Left lung (tissue), 14 donors: ENCODE measurements around the gene PRPF4. TPM values are rescaled to one million over a fixed set of nuclear protein-coding genes. Genes with fewer than 3 reads are reported as not detected.
"Not testable (repeated sequence)": the region's sequence is repeated elsewhere in the genome, so short reads cannot be mapped to it uniquely, and the experiment has no call there.

Source experiments
- ATAC-seq: fragments of 200-7000 bp; cut with Tn5 transposase; one replicate; pipeline ENCODE4 v1.9.1; 2020; ENCODE audit warnings: moderate library complexity
- DNase-seq, 4 donors: peaks; one replicate each; pipeline ENCODE4 v3.0.0-alpha.2; 2013 to 2020
- H3K27ac ChIP-seq, 2 donors: fragments of 200-600 bp; sonication (generic) in 1 of 2; one replicate each; pipeline versions ENCODE4 v1.5.0 to v1.8.0; 2020 to 2021
- H3K27me3 ChIP-seq, 2 donors: fragments of 200-600 bp; sonication (generic) in 1 of 2; one replicate each; pipeline versions ENCODE4 v1.5.0 to v1.8.0; 2020 to 2021
- H3K36me3 ChIP-seq, 2 donors: fragments of 200-600 bp; sonication (generic) in 1 of 2; one replicate each; pipeline versions ENCODE4 v1.5.0 to v1.8.0; 2020 to 2021
- H3K4me1 ChIP-seq, 2 donors: fragments of 200-600 bp; one replicate each; pipeline ENCODE4 v1.8.0; 2021
- H3K4me3 ChIP-seq, 2 donors: fragments of 200-600 bp; sonication (generic) in 1 of 2; one replicate each; pipeline versions ENCODE4 v1.5.0 to v1.8.0; 2020 to 2021; ENCODE audit warnings: mild to moderate bottlenecking in 1 of 2
- H3K9me3 ChIP-seq, 2 donors: fragments of 200-600 bp; sonication (generic) in 1 of 2; one replicate each; pipeline versions ENCODE4 v1.5.0 to v1.8.0; 2020 to 2021
- intact Hi-C, 2 donors: fragments of 100-400 bp; cut with DNase I; formaldehyde crosslinking; loops; one replicate each; pipeline versions ENCODE4 v1.11.2 to v1.14.2; 2022
- long read RNA-seq, 12 donors: library from polyadenylated mRNA in 2 of 12; unstranded in 2 of 12; transcript quantifications; one replicate each; pipeline ENCODE4 v2.0.0 and lab custom pipeline, GENCODE V29; 2019 to 2026
- polyA plus RNA-seq, 6 donors: library from polyadenylated mRNA; unstranded; fragments of 120-200 nt; gene quantifications; one replicate each; pipeline ENCODE4 v1.2.1, GENCODE V29; 2013; ENCODE audit not compliant: insufficient read length in 6 of 6
- total RNA-seq, 2 donors: library from RNA; stranded (reverse); fragmentation: NEBNext Ultra II Directional; extraction: Animal tissue kit (Norgen Biotek cat#: 25700); gene quantifications; one replicate each; pipeline ENCODE4 v1.2.1, GENCODE V29; 2021
- TF ChIP-seq, protein P1 (sequence below), 2 donors: fragments of 200-600 bp; sonication (generic) in 1 of 2; IDR thresholded peaks; one replicate each; pipeline versions ENCODE4 v1.5.0 to v1.8.0; 2021; ENCODE audit warnings: antibody characterized with exemption in 2 of 2
- donor health status: DM: no; HTN: yes; CAD: no.
- donor health status: DM: no; HTN: no; CAD: no.

The PRPF4 gene
- total RNA-seq (10 to 100 TPM; 16.6 to 22.4 TPM), polyA plus RNA-seq (10 to 100 TPM; 29.3 to 34.0 (median 30.4) TPM)
- long read RNA-seq, donor 1, transcript PRPF4-202 (14 exons, 3,212 nt) = major isoform, 8 of 27 reads
- long read RNA-seq, donor 1, partial matches to known transcripts = 17 of 27 reads
- long read RNA-seq, donor 1, other reads (novel, unspliced or antisense) = 0 of 27 reads
- long read RNA-seq, donor 2, partial matches to known transcripts = 0 of 4 reads
- long read RNA-seq, donor 2, other reads (novel, unspliced or antisense) = 0 of 4 reads
- long read RNA-seq, donor 3, transcript PRPF4-202 (14 exons, 3,212 nt) = major isoform, 6 of 7 reads
- long read RNA-seq, donor 3, partial matches to known transcripts = 0 of 7 reads
- long read RNA-seq, donor 3, other reads (novel, unspliced or antisense) = 0 of 7 reads
- long read RNA-seq, donor 4, transcript PRPF4-202 (14 exons, 3,212 nt) = major isoform, 9 of 13 reads
- long read RNA-seq, donor 4, partial matches to known transcripts = 2 of 13 reads
- long read RNA-seq, donor 4, other reads (novel, unspliced or antisense) = 1 of 13 reads
- long read RNA-seq, donor 5, partial matches to known transcripts = 5 of 8 reads
- long read RNA-seq, donor 5, other reads (novel, unspliced or antisense) = 0 of 8 reads
- long read RNA-seq, donor 6, transcript PRPF4-202 (14 exons, 3,212 nt) = major isoform, 6 of 8 reads
- long read RNA-seq, donor 6, partial matches to known transcripts = 0 of 8 reads
- long read RNA-seq, donor 6, other reads (novel, unspliced or antisense) = 0 of 8 reads
- long read RNA-seq, donor 7, partial matches to known transcripts = 0 of 1 reads
- long read RNA-seq, donor 7, other reads (novel, unspliced or antisense) = 0 of 1 reads
- long read RNA-seq, donor 8, partial matches to known transcripts = 5 of 8 reads
- long read RNA-seq, donor 8, other reads (novel, unspliced or antisense) = 0 of 8 reads
- long read RNA-seq, donor 9 = 0 reads
- long read RNA-seq, donor 10, partial matches to known transcripts = 1 of 4 reads
- long read RNA-seq, donor 10, other reads (novel, unspliced or antisense) = 0 of 4 reads
- long read RNA-seq, donor 11, transcript PRPF4-202 (14 exons, 3,212 nt) = major isoform, 5 of 13 reads
- long read RNA-seq, donor 11, partial matches to known transcripts = 5 of 13 reads
- long read RNA-seq, donor 11, other reads (novel, unspliced or antisense) = 0 of 13 reads
- long read RNA-seq, donor 12, transcript PRPF4-202 (14 exons, 3,212 nt) = major isoform, 7 of 9 reads
- long read RNA-seq, donor 12, partial matches to known transcripts = 0 of 9 reads
- long read RNA-seq, donor 12, other reads (novel, unspliced or antisense) = 0 of 9 reads

- peaks cover 5 to 33% of the 10 kb centered on the region in 2 donors for H3K4me1 ChIP-seq
- no peaks in the 10 kb centered on the region for H3K27me3 ChIP-seq
- peak within 1 kb of the TSS; percentile 76 to 78 for H3K4me3 ChIP-seq
- H3K9me3 ChIP-seq = no peaks in the 10 kb centered on the region
- ATAC-seq (peak; percentile 96), DNase-seq (peak; percentile 97 to 98 (median 98))
- H3K27ac ChIP-seq = peak within 1 kb of the TSS; percentile 90 to 92
- peaks cover 0 to 65% of the 10 kb centered on the region in 2 donors for H3K36me3 ChIP-seq
- TF ChIP-seq, protein P1, sequence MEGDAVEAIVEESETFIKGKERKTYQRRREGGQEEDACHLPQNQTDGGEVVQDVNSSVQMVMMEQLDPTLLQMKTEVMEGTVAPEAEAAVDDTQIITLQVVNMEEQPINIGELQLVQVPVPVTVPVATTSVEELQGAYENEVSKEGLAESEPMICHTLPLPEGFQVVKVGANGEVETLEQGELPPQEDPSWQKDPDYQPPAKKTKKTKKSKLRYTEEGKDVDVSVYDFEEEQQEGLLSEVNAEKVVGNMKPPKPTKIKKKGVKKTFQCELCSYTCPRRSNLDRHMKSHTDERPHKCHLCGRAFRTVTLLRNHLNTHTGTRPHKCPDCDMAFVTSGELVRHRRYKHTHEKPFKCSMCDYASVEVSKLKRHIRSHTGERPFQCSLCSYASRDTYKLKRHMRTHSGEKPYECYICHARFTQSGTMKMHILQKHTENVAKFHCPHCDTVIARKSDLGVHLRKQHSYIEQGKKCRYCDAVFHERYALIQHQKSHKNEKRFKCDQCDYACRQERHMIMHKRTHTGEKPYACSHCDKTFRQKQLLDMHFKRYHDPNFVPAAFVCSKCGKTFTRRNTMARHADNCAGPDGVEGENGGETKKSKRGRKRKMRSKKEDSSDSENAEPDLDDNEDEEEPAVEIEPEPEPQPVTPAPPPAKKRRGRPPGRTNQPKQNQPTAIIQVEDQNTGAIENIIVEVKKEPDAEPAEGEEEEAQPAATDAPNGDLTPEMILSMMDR (IDR thresholded peaks at IDR 0.05) = no peak
- intact Hi-C loops = no loop called here
These were observed at the start of gene PRPF4, which contains the start of gene CDC26 for GRCh38 chr9:113275157-113276131. Gene PRPF4 (plus strand): TSS chr9:113275658. CDS start chr9:113275744, 86 bp downstream. Gene CDC26 (minus strand): TSS chr9:113275572. CDS start chr9:113272507, 3,065 bp downstream.

DNA sequence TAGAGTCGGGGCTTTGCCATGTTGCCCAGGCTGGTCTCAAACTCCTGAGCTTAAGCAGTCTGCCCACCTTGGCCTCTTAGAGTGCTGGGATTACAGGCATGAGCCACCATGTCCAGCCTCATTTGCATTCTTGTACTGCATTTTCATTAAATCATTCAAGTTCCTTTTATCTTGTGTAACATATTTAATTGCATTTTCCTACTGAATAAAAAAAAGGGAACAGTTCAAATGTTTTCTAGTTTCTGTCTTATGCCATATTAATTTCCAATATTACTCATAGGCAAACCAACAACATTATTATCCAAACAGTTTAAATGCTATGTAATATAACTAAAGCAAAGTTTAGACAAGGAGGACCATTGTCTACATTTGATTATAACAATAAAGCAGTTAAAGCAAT is 48.0 kb upstream of the PRPF4 start:
- Histone ChIP-seq H3K4me3 (no peak overlapping the region), H3K36me3 (peaks cover 0 to 6% of the 10 kb centered on the region in 2 donors), H3K27me3 (no peaks in the 10 kb centered on the region), H3K27ac (peak overlapping the region in 1 of 2 donors; percentile 1), H3K9me3 (no peaks in the 10 kb centered on the region), H3K4me1 (peaks cover 6 to 67% of the 10 kb centered on the region in 2 donors)
- TF ChIP-seq, protein P1 (IDR thresholded peaks at IDR 0.05) = no peak
- ATAC-seq (no peak), DNase-seq (no peak)
- intact Hi-C loops = no loop called here

DNA sequence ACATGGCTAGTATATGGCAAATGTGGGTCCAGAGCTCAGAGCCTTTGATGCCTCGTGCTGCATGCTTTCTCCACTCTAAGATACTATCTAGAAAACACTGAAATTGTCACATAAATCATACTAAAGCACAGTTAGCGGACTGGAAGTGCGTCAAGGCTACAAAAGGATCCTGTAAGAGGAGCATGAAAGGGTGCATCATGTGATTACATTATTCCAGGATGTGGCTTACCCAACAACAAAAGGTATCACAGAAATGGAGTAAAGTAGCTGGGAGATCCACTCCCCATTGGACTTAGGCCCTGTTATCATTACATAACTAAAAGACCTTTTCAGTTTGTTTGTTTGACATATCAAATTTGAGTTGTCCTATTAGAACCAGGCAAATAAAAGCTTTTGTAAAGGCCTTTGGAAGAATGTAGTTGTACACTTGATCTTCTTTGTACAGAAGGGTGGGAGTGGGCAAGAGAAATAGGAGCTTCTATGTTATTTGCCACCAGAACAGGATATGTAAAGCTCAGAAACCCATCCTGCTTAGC is 47.3 kb upstream of the PRPF4 start:
- Histone ChIP-seq H3K27me3 (no peaks in the 10 kb centered on the region), H3K4me1 (peaks cover 0 to 67% of the 10 kb centered on the region in 2 donors), H3K36me3 (peaks cover 0 to 6% of the 10 kb centered on the region in 2 donors), H3K9me3 (no peaks in the 10 kb centered on the region), H3K27ac (no peak overlapping the region), H3K4me3 (no peak overlapping the region)
- TF ChIP-seq, protein P1 (IDR thresholded peaks at IDR 0.05) = no peak
- ATAC-seq (no peak), DNase-seq (no peak)
- intact Hi-C loops = no loop called here

DNA sequence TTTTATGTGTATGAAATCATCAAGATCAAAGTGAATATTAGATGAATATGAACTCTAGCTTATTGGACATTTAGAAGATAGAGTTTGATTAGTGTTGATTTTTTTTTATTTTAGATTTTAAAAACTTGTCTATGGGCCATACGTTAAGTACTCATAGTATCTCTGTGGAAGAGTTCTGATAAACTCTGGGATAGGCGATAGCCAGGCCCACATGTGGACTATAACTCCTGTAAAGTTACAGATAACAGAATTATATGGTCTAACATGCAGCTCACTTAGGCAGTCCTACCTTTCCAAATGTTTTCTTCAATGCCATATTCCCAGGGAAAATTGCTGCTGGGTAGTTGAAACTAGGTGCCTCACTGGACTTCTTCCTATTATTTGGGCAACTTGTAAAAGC is 43.8 kb upstream of the PRPF4 start:
- Histone ChIP-seq H3K27me3 (no peaks in the 10 kb centered on the region), H3K4me1 (peaks cover 0 to 69% of the 10 kb centered on the region in 2 donors), H3K36me3 (no peaks in the 10 kb centered on the region), H3K4me3 (no peak overlapping the region), H3K9me3 (no peaks in the 10 kb centered on the region), H3K27ac (peak overlapping the region; percentile 78 to 94)
- ATAC-seq (no peak), DNase-seq (no peak)
- TF ChIP-seq, protein P1 (IDR thresholded peaks at IDR 0.05) = no peak
- intact Hi-C loops = no loop called here

- H3K9me3 ChIP-seq, H3K36me3 ChIP-seq, H3K27me3 ChIP-seq, H3K4me3 ChIP-seq, intact Hi-C loops, DNase-seq, ATAC-seq: not testable (repeated sequence)
- Histone ChIP-seq H3K27ac (peak overlapping the region in 1 of 2 donors; percentile 14), H3K4me1 (peaks cover 0 to 65% of the 10 kb centered on the region in 2 donors)
These were observed 39.7 kb upstream of the PRPF4 start for GRCh38 chr9:113235701-113236255.
